Measurements from ENCODE around the gene FBXO40.

GRCh38 chr3:121658716-121659435 lies 65.7 kb downstream of the FBXO40 start:
- TF ChIP-seq POLR2A (IDR thresholded peaks at IDR 0.05; ENCODE audit: low read length) (no peak), GATA1 (IDR thresholded peaks at IDR 0.05; ENCODE audit: low read depth, low read length) (no peak)

Measured in erythroblast (primary cell).